Left lung (tissue), 10 donors: ENCODE data around the gene CTNNAL1. TPM values are rescaled to one million over a fixed set of nuclear protein-coding genes. Genes with fewer than 3 reads are reported as not detected.

ENCODE experiments used
- ATAC-seq: fragments of 200-7000 bp; cut with Tn5 transposase; one replicate; pipeline ENCODE4 v1.9.1; 2020; ENCODE audit warnings: moderate library complexity
- DNase-seq, 4 donors: peaks; one replicate each; pipeline ENCODE4 v3.0.0-alpha.2; 2013 to 2020
- H3K27ac ChIP-seq, 2 donors: fragments of 200-600 bp; sonication (generic) in 1 of 2; one replicate each; pipeline versions ENCODE4 v1.5.0 to v1.8.0; 2020 to 2021
- H3K27me3 ChIP-seq, 2 donors: fragments of 200-600 bp; sonication (generic) in 1 of 2; one replicate each; pipeline versions ENCODE4 v1.5.0 to v1.8.0; 2020 to 2021
- H3K36me3 ChIP-seq, 2 donors: fragments of 200-600 bp; sonication (generic) in 1 of 2; one replicate each; pipeline versions ENCODE4 v1.5.0 to v1.8.0; 2020 to 2021
- H3K4me1 ChIP-seq, 2 donors: fragments of 200-600 bp; one replicate each; pipeline ENCODE4 v1.8.0; 2021
- H3K4me3 ChIP-seq, 2 donors: fragments of 200-600 bp; sonication (generic) in 1 of 2; one replicate each; pipeline versions ENCODE4 v1.5.0 to v1.8.0; 2020 to 2021; ENCODE audit warnings: mild to moderate bottlenecking in 1 of 2
- H3K9me3 ChIP-seq, 2 donors: fragments of 200-600 bp; sonication (generic) in 1 of 2; one replicate each; pipeline versions ENCODE4 v1.5.0 to v1.8.0; 2020 to 2021
- CTCF ChIP-seq, 2 donors: fragments of 200-600 bp; sonication (generic) in 1 of 2; IDR thresholded peaks; one replicate each; pipeline versions ENCODE4 v1.5.0 to v1.8.0; 2021; ENCODE audit warnings: antibody characterized with exemption in 2 of 2
- intact Hi-C, 2 donors: fragments of 100-400 bp; cut with DNase I; formaldehyde crosslinking; loops; one replicate each; pipeline versions ENCODE4 v1.11.2 to v1.14.2; 2022
- polyA plus RNA-seq, 6 donors: library from polyadenylated mRNA; unstranded; fragments of 120-200 nt; gene quantifications; one replicate each; pipeline ENCODE4 v1.2.1, GENCODE V29; 2013; ENCODE audit not compliant: insufficient read length in 6 of 6
- total RNA-seq, 2 donors: library from RNA; stranded (reverse); fragmentation: NEBNext Ultra II Directional; extraction: Animal tissue kit (Norgen Biotek cat#: 25700); gene quantifications; one replicate each; pipeline ENCODE4 v1.2.1, GENCODE V29; 2021
- donor health status: DM: no; HTN: yes; CAD: no.
- donor health status: DM: no; HTN: no; CAD: no.

The CTNNAL1 gene
- total and polyA plus RNA-seq, 8 donors: 47.7 to 102 (median 87.8) TPM

GRCh38 chr9:108956631-108957026 lies 56.7 kb downstream of the CTNNAL1 start:
- Histone ChIP-seq H3K9me3 (no peaks in the 10 kb centered on the region), H3K27ac (no peak overlapping the region), H3K36me3 (peaks cover 0 to 7% of the 10 kb centered on the region in 2 donors), H3K4me1 (peaks cover 0 to 4% of the 10 kb centered on the region in 2 donors), H3K4me3 (no peak overlapping the region), H3K27me3 (no peaks in the 10 kb centered on the region)
- ATAC-seq (peak; percentile 63), DNase-seq (no peak)
- intact Hi-C loops: no loop called here
- TF ChIP-seq CTCF (IDR thresholded peaks at IDR 0.05): no peak

GRCh38 chr9:108956022-108956630 lies 57.2 kb downstream of the CTNNAL1 start:
- no peak overlapping the region for H3K4me3 ChIP-seq
- ATAC-seq (no peak), DNase-seq (no peak)
- peaks cover 0 to 4% of the 10 kb centered on the region in 2 donors for H3K4me1 ChIP-seq
- no peaks in the 10 kb centered on the region for H3K27me3 ChIP-seq
- no peak for TF ChIP-seq CTCF (IDR thresholded peaks at IDR 0.05)
- H3K9me3 ChIP-seq: no peaks in the 10 kb centered on the region
- no peak overlapping the region for H3K27ac ChIP-seq
- peaks cover 0 to 7% of the 10 kb centered on the region in 2 donors for H3K36me3 ChIP-seq
- intact Hi-C loops: no loop called here

DNA sequence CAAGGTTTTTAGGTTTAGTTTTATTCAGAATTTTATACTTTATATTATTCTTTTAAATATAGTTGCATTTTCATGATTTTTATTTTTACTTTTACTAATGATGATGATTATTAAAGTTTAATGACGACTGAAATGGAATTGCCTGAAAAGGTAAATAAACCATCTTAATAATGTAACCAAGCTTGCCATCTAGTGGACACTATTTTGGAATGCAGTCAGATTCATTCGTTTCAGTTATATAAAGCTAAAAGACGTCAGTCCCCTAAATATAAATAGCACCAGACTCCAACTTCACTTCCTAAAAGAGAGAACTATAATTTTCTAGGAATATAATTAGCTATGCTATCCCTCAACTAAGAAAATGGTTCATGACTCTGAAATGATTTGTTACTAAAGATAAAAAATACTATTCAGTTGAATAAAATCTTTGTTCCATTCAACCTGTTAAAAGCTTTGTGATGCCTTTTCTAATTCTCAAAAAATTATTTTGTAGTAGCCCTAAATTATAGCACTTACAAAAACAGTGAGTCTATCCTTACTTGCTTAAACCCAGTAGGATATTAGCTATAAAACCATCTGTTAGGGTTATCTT lies 59.2 kb downstream of the CTNNAL1 start:
- H3K4me3 ChIP-seq: no peak overlapping the region
- peak; percentile 56 to 60 for TF ChIP-seq CTCF (IDR thresholded peaks at IDR 0.05)
- peak in 1 of 4 donors; percentile 65 for DNase-seq
- intact Hi-C loops: no loop called here
- ATAC-seq: peak; percentile 77
- no peaks in the 10 kb centered on the region for H3K36me3 ChIP-seq
- H3K27ac ChIP-seq: no peak overlapping the region
- no peaks in the 10 kb centered on the region for H3K9me3 ChIP-seq
- peaks cover 0 to 4% of the 10 kb centered on the region in 2 donors for H3K4me1 ChIP-seq
- H3K27me3 ChIP-seq: no peaks in the 10 kb centered on the region

DNA sequence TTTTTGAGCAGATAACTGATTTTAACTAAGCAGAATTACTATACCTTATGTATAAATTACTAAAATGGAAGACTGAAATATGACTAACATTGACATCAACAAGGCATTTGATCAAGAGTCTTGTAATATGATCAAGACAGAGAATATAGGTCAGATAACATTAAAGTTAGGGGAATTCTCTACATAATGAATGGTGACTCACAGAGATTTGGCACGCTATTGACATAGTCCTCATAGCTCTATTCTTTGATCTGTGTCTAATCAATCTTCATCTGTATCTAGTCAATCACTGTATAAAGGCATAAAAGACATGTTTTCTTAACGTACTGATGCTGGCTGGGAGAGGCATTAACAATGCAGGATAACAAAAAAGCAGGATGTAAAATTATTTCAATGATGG lies 61.7 kb downstream of the CTNNAL1 start:
- no peak for ATAC-seq
- Histone ChIP-seq H3K4me1 (peaks cover 0 to 4% of the 10 kb centered on the region in 2 donors), H3K36me3 (no peaks in the 10 kb centered on the region), H3K27me3 (no peaks in the 10 kb centered on the region), H3K27ac (no peak overlapping the region), H3K4me3 (no peak overlapping the region), H3K9me3 (no peaks in the 10 kb centered on the region)
- DNase-seq: no peak
- TF ChIP-seq CTCF (IDR thresholded peaks at IDR 0.05): no peak
- intact Hi-C loops: no loop called here

GRCh38 chr9:108950168-108950567 lies 63.1 kb downstream of the CTNNAL1 start:
- no peak for TF ChIP-seq CTCF (IDR thresholded peaks at IDR 0.05)
- intact Hi-C loops: no loop called here

More at GRCh38 chr9:108950168-108950567, 63.1 kb downstream of the CTNNAL1 start:
- no peaks in the 10 kb centered on the region for H3K9me3 ChIP-seq
- H3K27me3 ChIP-seq: no peaks in the 10 kb centered on the region
- peaks cover 0 to 4% of the 10 kb centered on the region in 2 donors for H3K4me1 ChIP-seq
- no peaks in the 10 kb centered on the region for H3K36me3 ChIP-seq
- no peak overlapping the region for H3K27ac ChIP-seq
- DNase-seq (no peak), ATAC-seq (no peak)
- no peak overlapping the region for H3K4me3 ChIP-seq
